WTC11 (cell line): ENCODE results near the gene PCDHAC2. TPM values are rescaled to one million over a fixed set of nuclear protein-coding genes. Genes with fewer than 3 reads are reported as not detected.

Experiments used
- ATAC-seq: fragments of 200-7000 bp; cut with Tn5 transposase; 2 replicates; pipeline ENCODE4 v1.10.0; 2021; ENCODE audit warnings: mild to moderate bottlenecking, moderate library complexity
- CTCF ChIA-PET: fragments of 300-600 bp; sonication (Branson Sonifier 250); formaldehyde crosslinking; loops from one replicate; lab custom pipeline; 2021; ENCODE audit warnings: antibody characterized with exemption; lab: Charles Lee
- POLR2A ChIA-PET: fragments of 350-600 bp; sonication (Branson Sonifier 250); formaldehyde crosslinking; loops from one replicate; lab custom pipeline; 2021; ENCODE audit warnings: antibody characterized with exemption; lab: Charles Lee
- DNase-seq: peaks from one replicate; pipeline ENCODE4 v3.0.0; 2021; ENCODE audit warnings: low spot score
- H3K27ac Mint-ChIP-seq: 2 replicates; pipeline ENCODE4 v1.8.0; 2021; ENCODE audit warnings: mixed read lengths
- H3K27me3 Mint-ChIP-seq: 2 replicates; pipeline ENCODE4 v1.8.0; 2021; ENCODE audit warnings: low read depth, mild to moderate bottlenecking, moderate library complexity, mixed read lengths
- H3K36me3 Mint-ChIP-seq: 2 replicates; pipeline ENCODE4 v1.8.0; 2021; ENCODE audit warnings: mixed read lengths
- H3K4me1 Mint-ChIP-seq: 2 replicates; pipeline ENCODE4 v1.8.0; 2022; ENCODE audit warnings: mixed read lengths
- H3K4me3 Mint-ChIP-seq: 2 replicates; pipeline ENCODE4 v1.8.0; 2021; ENCODE audit warnings: mild to moderate bottlenecking, moderate library complexity, mixed read lengths
- H3K9me3 Mint-ChIP-seq: 2 replicates; pipeline ENCODE4 v1.8.0; 2021; ENCODE audit warnings: mixed read lengths
- ATF1 ChIP-seq: sonication (generic); formaldehyde crosslinking; IDR thresholded peaks from 2 replicates; pipeline ENCODE4 v1.8.1; 2023; ENCODE audit warnings: mild to moderate bottlenecking, moderate library complexity, missing genetic modification reagents
- FOXJ3 ChIP-seq: sonication (generic); formaldehyde crosslinking; IDR thresholded peaks from 2 replicates; pipeline ENCODE4 v1.9.0; 2021; ENCODE audit warnings: missing genetic modification reagents, mild to moderate bottlenecking, borderline replicate concordance
- RORB ChIP-seq: fragments of 250-450 bp; sonication (Bioruptor Pico); IDR thresholded peaks from 2 replicates; pipeline ENCODE4 v1.9.0; 2021; ENCODE audit warnings: mild to moderate bottlenecking
- SMAD4 ChIP-seq: sonication (generic); formaldehyde crosslinking; IDR thresholded peaks from 2 replicates; pipeline ENCODE4 v1.8.0; 2022; ENCODE audit warnings: mild to moderate bottlenecking, missing genetic modification reagents
- ZNF138 ChIP-seq: sonication (generic); formaldehyde crosslinking; conservative IDR thresholded peaks from 2 replicates; pipeline ENCODE4 v1.8.1; 2022; ENCODE audit warnings: mild to moderate bottlenecking, moderate library complexity, missing genetic modification reagents
- ZNF423 ChIP-seq: fragments of 250-450 bp; sonication (Bioruptor Pico); IDR thresholded peaks from 2 replicates; pipeline ENCODE4 v2.1.2; 2022; ENCODE audit warnings: mild to moderate bottlenecking, moderate library complexity
- total RNA-seq: library from RNA; stranded (reverse); gene quantifications from 3 replicates; pipeline ENCODE4 v1.2.3, GENCODE V29; 2021
- TF ChIP-seq, protein P1 (sequence below): sonication (generic); formaldehyde crosslinking; IDR thresholded peaks from 2 replicates; pipeline ENCODE4 v1.8.1; 2023; ENCODE audit warnings: mild to moderate bottlenecking, missing genetic modification reagents
- TF ChIP-seq, protein P2 (sequence below): sonication (generic); formaldehyde crosslinking; IDR thresholded peaks from 2 replicates; pipeline ENCODE4 v1.8.0; 2023; ENCODE audit warnings: missing genetic modification reagents, mild to moderate bottlenecking, borderline replicate concordance
- TF ChIP-seq, protein P3 (sequence below): sonication (generic); formaldehyde crosslinking; IDR thresholded peaks from 2 replicates; pipeline ENCODE4 v1.8.0; 2023; ENCODE audit warnings: missing genetic modification reagents
- TF ChIP-seq, protein P4 (sequence below): fragments of 250-450 bp; sonication (Bioruptor Pico); IDR thresholded peaks from 2 replicates; pipeline ENCODE4 v1.9.0; 2021; ENCODE audit warnings: mild to moderate bottlenecking, borderline replicate concordance
- TF ChIP-seq, protein P5 (sequence below): sonication (generic); formaldehyde crosslinking; IDR thresholded peaks from 2 replicates; pipeline ENCODE4 v1.8.1; 2023; ENCODE audit warnings: mild to moderate bottlenecking, missing genetic modification reagents, borderline replicate concordance

PCDHAC2 gene
- total RNA-seq, 1 experiment from 2014 or later = 11.3 TPM

DNA sequence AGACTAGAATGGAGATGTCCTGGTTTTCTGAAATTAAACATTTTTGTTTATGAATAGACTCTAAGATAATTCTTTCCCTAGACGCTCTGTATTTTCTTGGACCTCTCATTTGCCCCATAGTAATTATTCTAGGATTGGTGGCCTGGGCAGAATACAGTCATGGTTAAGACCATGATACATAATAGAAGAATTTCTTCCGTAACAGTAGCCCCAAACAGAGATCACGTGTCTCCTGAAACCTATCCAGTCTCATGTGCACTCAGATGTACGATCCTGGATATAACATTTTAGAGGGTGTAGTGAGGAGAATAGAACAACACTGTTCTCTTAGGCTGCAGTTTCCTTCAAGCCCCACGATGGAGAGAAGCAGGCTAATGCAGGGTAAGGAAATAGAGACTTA lies 22.3 kb downstream of the PCDHAC2 start (continued):
- TF ChIP-seq, protein P1, sequence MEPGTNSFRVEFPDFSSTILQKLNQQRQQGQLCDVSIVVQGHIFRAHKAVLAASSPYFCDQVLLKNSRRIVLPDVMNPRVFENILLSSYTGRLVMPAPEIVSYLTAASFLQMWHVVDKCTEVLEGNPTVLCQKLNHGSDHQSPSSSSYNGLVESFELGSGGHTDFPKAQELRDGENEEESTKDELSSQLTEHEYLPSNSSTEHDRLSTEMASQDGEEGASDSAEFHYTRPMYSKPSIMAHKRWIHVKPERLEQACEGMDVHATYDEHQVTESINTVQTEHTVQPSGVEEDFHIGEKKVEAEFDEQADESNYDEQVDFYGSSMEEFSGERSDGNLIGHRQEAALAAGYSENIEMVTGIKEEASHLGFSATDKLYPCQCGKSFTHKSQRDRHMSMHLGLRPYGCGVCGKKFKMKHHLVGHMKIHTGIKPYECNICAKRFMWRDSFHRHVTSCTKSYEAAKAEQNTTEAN (CRISPR knock-in tag) = no peak
- TF ChIP-seq, protein P2, sequence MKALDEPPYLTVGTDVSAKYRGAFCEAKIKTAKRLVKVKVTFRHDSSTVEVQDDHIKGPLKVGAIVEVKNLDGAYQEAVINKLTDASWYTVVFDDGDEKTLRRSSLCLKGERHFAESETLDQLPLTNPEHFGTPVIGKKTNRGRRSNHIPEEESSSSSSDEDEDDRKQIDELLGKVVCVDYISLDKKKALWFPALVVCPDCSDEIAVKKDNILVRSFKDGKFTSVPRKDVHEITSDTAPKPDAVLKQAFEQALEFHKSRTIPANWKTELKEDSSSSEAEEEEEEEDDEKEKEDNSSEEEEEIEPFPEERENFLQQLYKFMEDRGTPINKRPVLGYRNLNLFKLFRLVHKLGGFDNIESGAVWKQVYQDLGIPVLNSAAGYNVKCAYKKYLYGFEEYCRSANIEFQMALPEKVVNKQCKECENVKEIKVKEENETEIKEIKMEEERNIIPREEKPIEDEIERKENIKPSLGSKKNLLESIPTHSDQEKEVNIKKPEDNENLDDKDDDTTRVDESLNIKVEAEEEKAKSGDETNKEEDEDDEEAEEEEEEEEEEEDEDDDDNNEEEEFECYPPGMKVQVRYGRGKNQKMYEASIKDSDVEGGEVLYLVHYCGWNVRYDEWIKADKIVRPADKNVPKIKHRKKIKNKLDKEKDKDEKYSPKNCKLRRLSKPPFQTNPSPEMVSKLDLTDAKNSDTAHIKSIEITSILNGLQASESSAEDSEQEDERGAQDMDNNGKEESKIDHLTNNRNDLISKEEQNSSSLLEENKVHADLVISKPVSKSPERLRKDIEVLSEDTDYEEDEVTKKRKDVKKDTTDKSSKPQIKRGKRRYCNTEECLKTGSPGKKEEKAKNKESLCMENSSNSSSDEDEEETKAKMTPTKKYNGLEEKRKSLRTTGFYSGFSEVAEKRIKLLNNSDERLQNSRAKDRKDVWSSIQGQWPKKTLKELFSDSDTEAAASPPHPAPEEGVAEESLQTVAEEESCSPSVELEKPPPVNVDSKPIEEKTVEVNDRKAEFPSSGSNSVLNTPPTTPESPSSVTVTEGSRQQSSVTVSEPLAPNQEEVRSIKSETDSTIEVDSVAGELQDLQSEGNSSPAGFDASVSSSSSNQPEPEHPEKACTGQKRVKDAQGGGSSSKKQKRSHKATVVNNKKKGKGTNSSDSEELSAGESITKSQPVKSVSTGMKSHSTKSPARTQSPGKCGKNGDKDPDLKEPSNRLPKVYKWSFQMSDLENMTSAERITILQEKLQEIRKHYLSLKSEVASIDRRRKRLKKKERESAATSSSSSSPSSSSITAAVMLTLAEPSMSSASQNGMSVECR (CRISPR knock-in tag) = no peak
- no peak for TF ChIP-seq SMAD4 (CRISPR knock-in tag)
- no peak for TF ChIP-seq RORB (CRISPR knock-in tag)
- no peak for TF ChIP-seq ZNF423 (CRISPR knock-in tag)
- TF ChIP-seq, protein P3, sequence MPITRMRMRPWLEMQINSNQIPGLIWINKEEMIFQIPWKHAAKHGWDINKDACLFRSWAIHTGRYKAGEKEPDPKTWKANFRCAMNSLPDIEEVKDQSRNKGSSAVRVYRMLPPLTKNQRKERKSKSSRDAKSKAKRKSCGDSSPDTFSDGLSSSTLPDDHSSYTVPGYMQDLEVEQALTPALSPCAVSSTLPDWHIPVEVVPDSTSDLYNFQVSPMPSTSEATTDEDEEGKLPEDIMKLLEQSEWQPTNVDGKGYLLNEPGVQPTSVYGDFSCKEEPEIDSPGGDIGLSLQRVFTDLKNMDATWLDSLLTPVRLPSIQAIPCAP = no peak
- TF ChIP-seq, protein P4, sequence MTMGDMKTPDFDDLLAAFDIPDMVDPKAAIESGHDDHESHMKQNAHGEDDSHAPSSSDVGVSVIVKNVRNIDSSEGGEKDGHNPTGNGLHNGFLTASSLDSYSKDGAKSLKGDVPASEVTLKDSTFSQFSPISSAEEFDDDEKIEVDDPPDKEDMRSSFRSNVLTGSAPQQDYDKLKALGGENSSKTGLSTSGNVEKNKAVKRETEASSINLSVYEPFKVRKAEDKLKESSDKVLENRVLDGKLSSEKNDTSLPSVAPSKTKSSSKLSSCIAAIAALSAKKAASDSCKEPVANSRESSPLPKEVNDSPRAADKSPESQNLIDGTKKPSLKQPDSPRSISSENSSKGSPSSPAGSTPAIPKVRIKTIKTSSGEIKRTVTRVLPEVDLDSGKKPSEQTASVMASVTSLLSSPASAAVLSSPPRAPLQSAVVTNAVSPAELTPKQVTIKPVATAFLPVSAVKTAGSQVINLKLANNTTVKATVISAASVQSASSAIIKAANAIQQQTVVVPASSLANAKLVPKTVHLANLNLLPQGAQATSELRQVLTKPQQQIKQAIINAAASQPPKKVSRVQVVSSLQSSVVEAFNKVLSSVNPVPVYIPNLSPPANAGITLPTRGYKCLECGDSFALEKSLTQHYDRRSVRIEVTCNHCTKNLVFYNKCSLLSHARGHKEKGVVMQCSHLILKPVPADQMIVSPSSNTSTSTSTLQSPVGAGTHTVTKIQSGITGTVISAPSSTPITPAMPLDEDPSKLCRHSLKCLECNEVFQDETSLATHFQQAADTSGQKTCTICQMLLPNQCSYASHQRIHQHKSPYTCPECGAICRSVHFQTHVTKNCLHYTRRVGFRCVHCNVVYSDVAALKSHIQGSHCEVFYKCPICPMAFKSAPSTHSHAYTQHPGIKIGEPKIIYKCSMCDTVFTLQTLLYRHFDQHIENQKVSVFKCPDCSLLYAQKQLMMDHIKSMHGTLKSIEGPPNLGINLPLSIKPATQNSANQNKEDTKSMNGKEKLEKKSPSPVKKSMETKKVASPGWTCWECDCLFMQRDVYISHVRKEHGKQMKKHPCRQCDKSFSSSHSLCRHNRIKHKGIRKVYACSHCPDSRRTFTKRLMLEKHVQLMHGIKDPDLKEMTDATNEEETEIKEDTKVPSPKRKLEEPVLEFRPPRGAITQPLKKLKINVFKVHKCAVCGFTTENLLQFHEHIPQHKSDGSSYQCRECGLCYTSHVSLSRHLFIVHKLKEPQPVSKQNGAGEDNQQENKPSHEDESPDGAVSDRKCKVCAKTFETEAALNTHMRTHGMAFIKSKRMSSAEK (CRISPR knock-in tag) = no peak
- TF ChIP-seq, all 79 proteins: peak for 0

DNA sequence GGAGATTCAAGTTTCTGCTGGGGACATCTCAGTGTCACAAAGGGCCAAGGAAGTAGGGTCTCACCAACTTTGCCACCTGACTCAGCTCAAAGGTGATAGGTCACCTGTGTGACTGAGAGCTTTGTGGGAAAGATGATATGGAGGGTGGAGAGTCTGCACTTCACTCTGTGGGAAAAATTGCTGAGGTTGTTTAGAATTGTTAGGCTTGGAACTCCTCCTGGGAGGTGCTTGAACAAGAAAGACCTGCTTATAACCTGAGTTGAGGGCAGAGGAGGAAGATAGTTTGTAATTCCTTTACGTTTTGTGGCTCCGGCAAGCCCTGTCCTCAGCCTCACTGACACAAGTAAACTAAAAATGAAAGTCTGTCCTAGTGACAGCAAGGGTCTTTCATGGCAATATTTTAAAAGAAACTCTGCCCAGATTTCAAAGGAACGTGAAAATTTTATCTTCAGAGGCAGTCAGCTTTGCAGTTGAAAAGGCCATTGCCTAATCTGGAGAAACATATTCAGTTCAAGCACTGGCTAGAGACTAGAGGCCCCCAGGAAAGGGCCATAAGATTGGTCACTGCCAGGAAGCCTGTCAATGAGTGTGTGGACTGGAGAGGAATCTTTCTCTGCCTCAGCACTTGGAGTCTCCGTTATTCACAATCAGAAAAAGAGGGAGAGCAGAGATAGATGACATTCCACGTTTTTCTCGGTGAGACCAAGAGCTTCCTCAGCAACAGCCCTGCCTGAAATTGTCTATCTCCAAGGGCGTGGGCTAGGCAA lies 23.2 kb downstream of the PCDHAC2 start:
- TF ChIP-seq FOXJ3 = no peak
- POLR2A ChIA-PET = interaction anchor here (0.9 kb wide), 1 partner anchor 12 kb away, joined by 4 read pairs; no protein-coding TSS in a partner anchor
- no peak overlapping the region for H3K4me3 Mint-ChIP-seq

DNA sequence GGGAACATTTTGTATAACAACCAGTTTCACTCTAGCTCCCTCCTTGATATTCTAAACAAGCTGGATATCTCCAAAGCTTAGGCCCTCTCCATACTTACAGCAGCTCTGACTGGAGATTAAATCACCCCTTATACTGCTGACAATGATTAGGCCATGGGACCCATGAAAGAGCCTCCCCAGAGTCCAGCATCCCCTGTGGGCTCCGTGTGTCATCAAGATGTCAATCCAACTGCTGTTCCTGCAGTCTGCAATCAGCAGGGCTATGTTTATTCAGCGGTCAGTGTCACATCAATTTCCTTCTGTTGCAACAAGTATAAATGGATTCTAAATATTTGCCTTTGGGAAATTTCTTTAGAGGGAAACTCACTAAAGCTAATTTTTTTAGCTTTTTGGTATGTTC lies 26.6 kb downstream of the PCDHAC2 start:
- Mint-ChIP-seq H3K27me3 (no peaks in the 10 kb centered on the region), H3K4me1 (peaks cover 44% of the 10 kb centered on the region)
- ChIA-PET POLR2A (no interaction called here), CTCF (interaction anchor here (0.7 to 1.0 kb wide), 2 partner anchors 48 to 151 kb away, joined by 3 to 4 read pairs; no protein-coding TSS in a partner anchor)
- no peak for DNase-seq
- TF ChIP-seq ZNF138 (CRISPR knock-in tag) (no peak), ATF1 (CRISPR knock-in tag) (no peak)
- TF ChIP-seq, protein P1 (CRISPR knock-in tag) = no peak
- TF ChIP-seq, protein P5, sequence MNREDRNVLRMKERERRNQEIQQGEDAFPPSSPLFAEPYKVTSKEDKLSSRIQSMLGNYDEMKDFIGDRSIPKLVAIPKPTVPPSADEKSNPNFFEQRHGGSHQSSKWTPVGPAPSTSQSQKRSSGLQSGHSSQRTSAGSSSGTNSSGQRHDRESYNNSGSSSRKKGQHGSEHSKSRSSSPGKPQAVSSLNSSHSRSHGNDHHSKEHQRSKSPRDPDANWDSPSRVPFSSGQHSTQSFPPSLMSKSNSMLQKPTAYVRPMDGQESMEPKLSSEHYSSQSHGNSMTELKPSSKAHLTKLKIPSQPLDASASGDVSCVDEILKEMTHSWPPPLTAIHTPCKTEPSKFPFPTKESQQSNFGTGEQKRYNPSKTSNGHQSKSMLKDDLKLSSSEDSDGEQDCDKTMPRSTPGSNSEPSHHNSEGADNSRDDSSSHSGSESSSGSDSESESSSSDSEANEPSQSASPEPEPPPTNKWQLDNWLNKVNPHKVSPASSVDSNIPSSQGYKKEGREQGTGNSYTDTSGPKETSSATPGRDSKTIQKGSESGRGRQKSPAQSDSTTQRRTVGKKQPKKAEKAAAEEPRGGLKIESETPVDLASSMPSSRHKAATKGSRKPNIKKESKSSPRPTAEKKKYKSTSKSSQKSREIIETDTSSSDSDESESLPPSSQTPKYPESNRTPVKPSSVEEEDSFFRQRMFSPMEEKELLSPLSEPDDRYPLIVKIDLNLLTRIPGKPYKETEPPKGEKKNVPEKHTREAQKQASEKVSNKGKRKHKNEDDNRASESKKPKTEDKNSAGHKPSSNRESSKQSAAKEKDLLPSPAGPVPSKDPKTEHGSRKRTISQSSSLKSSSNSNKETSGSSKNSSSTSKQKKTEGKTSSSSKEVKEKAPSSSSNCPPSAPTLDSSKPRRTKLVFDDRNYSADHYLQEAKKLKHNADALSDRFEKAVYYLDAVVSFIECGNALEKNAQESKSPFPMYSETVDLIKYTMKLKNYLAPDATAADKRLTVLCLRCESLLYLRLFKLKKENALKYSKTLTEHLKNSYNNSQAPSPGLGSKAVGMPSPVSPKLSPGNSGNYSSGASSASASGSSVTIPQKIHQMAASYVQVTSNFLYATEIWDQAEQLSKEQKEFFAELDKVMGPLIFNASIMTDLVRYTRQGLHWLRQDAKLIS = no peak
- TF ChIP-seq, all 79 proteins: peak for 0
- Mint-ChIP-seq H3K27ac (no peak overlapping the region; the same call in 1 of the 2 replicates), H3K4me3 (no peak overlapping the region), H3K9me3 (no peaks in the 10 kb centered on the region), H3K36me3 (no peaks in the 10 kb centered on the region)
- ATAC-seq = no peak

More for the DNA sequence above, 23.2 kb downstream of the PCDHAC2 start:
- Mint-ChIP-seq H3K27ac (peak overlapping the region; percentile 75), H3K36me3 (no peaks in the 10 kb centered on the region), H3K27me3 (no peaks in the 10 kb centered on the region), H3K4me1 (peaks cover 64% of the 10 kb centered on the region), H3K9me3 (no peaks in the 10 kb centered on the region)
- CTCF ChIA-PET = interaction anchor here (0.6 to 2.3 kb wide), 7 partner anchors 9 to 203 kb away, joined by 3 to 7 read pairs (median 3); partner anchors contain the start of genes PCDHA1 and PCDHA10
- no peak for ATAC-seq
- DNase-seq = no peak
